A673 (cell line): ENCODE results near the gene LDB2.

Source experiments
- CTCF ChIP-seq: fragments of 300-800, 200-600 bp; sonication (generic); conservative IDR thresholded peaks from 2 replicates; pipeline ENCODE4 v1.5.1; 2017; ENCODE audit warnings: low read depth, mild to moderate bottlenecking, antibody characterized with exemption, low read length, moderate library complexity, mixed read lengths
- EZH2 ChIP-seq: fragments of 200-600 bp; sonication (generic); IDR thresholded peaks from 2 replicates; pipeline ENCODE4 v1.6.1; 2017; ENCODE audit warnings: borderline replicate concordance, low read depth, mild to moderate bottlenecking, mixed read lengths, antibody characterized with exemption, low read length; ENCODE audit not compliant: poor library complexity, severe bottlenecking

- TF ChIP-seq CTCF (no peak), EZH2 (no peak)
These were observed 271.5 kb downstream of the LDB2 start for GRCh38 chr4:16626945-16627344.
